Islet precursor cell (in vitro differentiated cells): Measurements from ENCODE around the gene AFTPH.
A peak's percentile ranks its signal among the peaks of the same experiment; 100 is the strongest.

ENCODE experiments used
- DNase-seq: peaks from one replicate; pipeline ENCODE4 v3.0.0-alpha.2; 2018

Gene AFTPH

DNA sequence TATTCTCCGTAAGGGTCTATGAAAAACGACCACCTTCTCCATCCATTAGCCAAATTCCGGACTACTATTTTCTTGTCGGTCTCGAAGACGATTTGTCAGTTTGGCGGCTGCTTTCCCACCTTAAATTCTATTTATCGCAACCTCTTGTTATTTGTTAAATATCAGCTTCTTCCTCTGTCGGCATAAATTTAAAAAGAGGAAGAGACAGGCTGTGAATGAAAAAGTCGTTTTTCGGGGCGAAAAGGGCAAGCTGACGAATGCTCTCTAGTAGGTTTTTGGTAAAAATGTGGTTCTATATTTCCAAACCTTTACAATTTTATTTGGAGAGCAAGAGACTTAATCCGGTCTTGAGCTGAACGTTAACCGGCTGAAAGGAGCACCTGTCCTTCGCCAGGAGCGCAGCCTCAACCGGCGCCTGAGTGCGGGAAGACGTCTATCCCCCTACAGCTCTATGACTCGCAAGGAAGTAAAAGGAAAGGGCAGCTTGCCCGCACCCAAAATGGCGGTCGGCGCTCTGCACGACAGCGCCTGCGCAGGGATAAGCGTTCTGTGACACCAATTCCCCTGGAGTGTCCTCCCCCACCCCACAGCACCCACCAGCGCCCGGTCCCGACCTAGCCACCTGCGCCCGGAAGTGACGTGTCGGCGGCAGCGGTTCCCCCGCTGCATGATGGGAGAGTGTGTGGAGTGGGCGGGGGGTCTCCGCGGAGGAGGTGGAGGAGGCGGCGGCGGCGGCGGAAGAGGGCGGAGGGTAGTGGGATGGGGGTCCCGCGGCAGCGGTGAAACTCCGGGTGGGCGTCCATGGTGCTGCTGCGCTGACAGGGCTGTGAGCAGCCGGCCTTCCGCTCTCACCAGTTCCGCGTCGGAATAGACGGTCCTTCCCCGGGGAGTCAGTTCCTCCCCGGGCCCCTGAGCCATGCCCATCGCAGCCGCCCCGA, at the start of gene AFTPH:
Gene AFTPH (plus strand): TSS at position 663 of the 938 bp plus-strand sequence. CDS start 27,147 bp downstream, outside the sequence.
- DNase-seq, result peak; percentile 100

DNA sequence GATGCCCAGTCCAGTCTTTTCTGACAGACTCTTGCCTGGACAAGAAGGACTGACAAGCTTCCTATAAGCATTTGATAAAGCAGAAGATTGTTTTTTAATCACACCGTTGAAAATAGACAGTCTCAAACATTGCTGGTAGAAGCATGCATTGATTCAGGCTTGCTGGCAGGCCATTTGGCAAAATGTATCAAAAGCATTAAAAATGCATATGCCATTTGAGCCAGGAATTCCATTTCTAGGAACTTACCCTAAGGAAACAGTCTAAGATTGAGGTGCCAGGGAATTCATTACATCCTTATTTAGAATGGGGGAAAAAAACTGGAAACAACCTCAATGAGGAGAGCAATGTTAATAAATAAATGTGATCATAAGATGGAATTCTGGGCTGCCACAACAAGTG, 49.5 kb upstream of the AFTPH start:
- no peak for DNase-seq

- no peak for DNase-seq
Observed at GRCh38 chr2:64477037-64477436, 47.1 kb upstream of the AFTPH start.

- no peak for DNase-seq
Observed at GRCh38 chr2:64477979-64478378, 46.1 kb upstream of the AFTPH start.

GRCh38 chr2:64478502-64479230, 45.5 kb upstream of the AFTPH start:
- DNase-seq, result no peak

DNA sequence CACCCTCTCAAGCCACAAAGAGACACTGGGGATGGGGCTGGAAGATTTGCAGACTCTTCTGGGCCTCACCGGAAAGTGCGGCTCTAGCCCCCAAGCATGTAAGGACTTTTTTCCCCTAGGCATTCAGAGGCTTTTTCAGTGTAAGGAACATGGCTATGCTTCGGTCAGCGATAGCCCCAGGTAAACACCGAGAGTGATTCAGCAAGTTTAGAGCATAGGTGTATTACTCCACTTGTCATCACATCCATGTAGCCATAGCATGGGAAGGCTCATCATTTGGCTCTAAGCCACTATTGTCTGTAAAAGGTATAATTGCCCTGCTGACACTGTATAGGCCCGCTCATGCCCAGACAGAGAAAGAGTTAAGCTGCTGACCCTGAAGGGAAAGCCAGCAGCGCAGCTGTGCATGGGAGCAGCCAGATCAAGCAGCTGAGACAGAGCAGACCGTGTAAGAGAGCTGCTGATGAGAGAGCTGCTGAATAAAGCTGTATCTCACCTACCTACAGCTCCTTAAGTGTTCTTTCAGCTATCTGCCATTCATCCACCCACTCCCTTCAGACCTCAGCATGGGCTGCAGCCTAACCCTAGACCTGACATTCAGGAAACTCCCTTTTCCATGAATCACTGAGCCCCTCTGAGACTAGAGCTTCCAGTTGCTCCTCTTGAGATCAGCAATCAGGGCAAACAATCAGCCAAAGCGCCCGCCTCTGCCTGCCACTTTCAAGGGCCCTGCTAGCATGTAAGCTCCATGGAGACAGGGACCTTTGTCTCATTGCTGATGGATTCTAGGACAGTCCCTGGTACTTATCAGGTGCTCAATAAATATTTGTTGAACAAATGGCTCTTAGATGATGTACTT, 44.6 kb upstream of the AFTPH start:
- no peak for DNase-seq

GRCh38 chr2:64481665-64482064, 42.5 kb upstream of the AFTPH start:
- DNase-seq, result no peak

DNA sequence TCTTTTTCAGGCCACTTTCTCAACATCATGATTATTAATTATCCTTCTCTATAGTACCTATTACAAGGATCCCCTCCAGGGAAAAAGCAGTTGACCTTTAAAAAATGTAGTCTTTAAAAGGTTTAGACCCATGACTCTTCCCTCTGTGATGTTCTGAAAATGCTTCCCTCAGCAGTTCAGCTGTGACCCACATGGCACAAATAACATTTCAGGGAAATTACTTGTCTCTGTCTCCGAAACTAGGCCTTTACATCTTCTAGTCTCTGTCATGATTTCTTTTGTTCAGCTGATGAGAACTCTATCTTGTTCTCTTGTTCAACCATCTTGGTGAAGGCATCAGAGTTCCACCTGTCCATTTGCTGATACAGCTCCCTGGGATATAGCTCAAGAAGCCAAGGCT, 41.9 kb upstream of the AFTPH start:
- DNase-seq, result no peak

DNA sequence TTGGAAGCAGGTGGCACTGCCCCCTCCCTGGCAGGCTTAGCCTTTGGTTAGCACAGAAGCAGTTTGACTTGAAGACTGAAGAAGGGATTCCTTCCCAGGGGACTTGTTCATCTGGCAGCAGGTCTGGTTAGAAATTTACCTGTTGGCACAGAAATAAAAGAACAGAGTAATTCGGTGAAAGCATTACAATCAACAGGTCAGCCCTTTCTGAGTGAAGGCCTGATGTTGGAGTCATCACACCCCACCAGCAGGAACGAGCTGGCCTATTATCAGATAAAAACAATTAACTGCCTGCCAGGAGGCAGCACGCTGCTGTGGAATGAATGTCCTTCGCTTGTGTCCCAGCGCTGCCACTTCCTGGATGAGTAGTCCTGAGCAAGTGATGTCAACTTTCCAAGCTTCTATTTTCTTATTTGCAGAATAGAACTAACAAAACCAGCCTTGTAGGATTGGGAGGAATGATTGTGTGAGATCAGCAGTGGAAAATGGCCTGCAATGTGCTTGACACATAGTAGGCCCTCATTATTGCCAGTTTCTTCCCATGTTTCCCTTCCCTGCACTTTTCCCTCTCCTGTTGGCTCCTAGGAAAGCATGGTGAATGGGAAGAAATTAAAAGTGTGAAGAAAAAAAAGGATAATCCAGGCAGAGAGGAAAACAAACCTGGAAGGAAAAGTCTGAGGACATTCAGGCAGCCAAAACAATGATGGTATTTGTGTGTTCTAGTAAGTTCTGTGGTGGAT, 41.2 kb upstream of the AFTPH start:
- DNase-seq, result peak; percentile 88

DNA sequence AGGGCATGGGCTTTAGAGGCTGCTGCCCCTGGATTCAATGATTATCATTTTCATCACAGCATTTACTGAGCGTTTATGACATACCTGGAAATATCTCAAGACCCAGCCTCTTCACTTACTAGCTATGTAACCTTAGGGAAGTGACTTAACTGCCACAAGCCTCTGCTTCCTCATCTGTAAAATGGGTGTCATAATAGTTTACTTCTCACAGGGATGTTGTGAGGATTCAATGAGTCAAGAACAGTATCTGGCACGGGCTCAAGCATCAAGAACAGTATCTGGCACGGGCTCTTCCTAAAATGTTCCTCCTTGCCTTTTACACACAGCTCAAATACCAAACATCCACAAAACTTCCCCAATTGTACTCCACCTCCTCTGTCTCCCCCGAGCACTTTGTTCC, 38.8 kb upstream of the AFTPH start:
- no peak for DNase-seq

- DNase-seq, result no peak
Observed at GRCh38 chr2:64485961-64486360, 38.2 kb upstream of the AFTPH start.

- peak; percentile 50 for DNase-seq
Observed at GRCh38 chr2:64487256-64488049, 36.7 kb upstream of the AFTPH start.

DNA sequence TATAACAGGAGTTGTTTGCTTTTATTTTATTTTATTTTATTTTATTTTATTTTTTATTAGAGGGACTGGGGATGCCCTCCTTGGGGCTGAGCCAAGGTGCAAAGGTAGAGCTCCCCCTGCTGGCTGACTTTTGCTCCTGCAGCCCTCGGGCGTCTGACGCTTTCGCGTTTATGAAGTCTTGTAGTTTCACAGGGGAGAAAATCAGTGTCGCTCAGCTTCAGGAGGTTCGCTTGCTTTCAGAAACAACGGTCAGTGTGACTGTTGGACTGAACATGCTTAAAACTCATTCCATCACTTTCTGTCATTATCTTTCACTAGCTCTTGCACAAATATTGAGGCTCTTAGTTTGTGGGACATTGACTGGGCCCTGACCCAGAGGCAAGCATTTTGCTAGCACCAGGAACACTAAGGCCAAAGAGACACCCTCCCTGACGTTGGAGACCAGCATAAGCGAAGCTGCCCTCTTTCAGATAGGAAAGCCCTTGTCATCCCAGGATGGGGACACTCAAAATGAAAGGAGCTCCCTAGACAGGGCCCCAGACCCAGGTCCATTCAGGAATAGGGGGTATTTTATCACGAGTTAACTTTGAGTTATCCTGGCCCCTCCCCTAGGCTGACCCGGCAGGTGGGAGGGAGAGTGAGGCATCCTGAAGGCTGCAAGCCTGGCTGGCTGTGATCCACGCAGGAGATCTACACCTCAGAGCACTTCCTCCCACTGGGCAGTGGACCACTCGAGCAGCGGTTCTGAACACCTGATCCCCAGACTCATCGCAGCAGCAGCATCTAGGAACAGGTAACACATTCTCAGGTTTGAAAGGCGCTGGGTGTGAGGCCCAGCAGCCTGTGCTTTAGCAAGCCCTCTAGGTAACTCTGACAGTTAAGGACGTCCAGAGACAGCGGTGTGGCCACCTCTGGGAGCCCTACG, 35.8 kb upstream of the AFTPH start:
- DNase-seq, result peak; percentile 84

DNA sequence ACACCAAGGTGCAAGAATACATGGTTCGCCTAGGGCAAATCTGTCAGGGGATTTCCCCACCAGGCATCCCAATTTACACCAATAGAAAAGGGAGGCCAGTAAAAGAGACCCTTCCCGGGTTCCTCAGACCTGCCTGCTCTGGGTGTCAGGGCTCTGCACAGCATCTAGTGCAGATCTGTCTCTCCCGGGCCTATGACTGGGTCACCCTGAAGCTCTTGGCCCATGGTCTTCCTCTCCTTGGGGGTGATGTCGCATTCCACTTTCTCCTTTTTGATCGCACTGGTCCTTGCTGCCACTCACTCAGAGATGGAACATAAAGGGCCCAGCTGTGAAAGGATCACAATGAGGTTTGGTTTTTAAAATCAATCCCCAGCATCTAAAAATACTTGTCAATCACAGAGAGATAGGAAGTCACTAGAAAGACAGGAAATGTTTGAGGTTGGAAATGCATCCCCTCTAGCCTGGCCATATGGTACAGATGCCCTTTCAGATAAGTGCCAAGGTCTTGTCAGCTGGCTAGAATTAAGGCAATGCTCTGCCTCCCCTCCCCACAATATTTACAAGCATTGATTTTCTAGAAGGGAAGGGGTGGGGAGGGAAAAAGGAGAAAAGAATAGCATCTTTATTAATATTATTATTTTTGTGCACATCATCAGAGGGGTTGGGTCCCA, 34.9 kb upstream of the AFTPH start:
- no peak for DNase-seq

DNA sequence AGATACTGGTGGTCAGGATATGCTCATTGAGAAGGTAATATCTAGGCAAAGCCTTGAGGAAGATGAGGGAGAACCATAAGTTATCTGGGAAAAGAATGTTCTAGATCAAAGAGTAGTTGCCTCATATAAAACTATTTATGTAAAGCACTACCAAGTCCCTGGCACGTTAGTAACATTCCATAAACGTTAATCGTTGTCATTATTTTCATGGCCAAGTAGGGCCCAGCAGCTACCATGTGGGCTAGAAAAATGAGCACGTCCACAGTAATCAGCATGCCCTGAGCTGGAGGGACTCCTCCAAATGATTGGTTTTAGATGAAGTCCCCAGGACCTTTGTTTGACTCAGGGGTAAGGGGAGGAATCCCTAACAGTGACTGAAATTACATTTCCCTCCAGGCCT, 32.7 kb upstream of the AFTPH start:
- DNase-seq, result no peak

DNA sequence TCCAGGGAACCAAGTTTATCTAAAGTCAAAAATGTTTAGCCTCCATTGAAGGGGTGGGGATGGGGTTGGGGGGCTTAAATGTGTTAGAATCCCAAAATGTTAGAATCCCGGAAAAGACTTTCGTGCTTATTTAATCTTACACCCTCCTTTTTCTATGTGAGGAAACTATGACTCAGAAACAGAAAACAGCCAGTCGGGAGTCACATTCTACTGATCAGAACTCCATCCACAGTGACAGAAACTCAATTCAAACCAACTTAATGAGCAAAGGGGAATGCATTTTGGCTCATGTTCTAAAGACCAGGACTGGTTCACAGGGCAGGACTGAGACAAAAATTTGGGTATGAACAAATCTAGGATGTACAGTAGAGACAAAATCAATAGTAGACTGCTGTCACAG, 31.9 kb upstream of the AFTPH start:
- DNase-seq, result no peak

- no peak for DNase-seq
Observed at GRCh38 chr2:64492821-64493220, 31.3 kb upstream of the AFTPH start.

DNA sequence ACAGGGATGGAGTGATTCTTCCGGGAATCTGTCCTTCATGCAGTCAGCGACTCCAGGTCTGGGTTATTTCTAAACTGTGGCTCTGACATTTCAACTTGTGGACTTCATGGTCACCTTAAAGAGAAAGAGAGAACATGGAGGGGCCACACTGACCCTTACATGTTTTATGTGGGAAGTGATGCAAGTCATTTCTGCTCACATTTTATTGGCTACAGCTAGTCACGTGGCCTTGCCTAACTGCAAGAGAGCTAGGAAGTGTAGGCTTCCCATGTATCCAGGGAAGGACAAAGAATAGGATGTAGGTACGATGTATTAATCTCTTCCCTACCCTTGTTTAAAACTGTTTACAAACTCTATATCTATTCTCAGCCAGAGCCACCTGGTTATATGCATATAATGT, 30.3 kb upstream of the AFTPH start:
- no peak for DNase-seq

DNA sequence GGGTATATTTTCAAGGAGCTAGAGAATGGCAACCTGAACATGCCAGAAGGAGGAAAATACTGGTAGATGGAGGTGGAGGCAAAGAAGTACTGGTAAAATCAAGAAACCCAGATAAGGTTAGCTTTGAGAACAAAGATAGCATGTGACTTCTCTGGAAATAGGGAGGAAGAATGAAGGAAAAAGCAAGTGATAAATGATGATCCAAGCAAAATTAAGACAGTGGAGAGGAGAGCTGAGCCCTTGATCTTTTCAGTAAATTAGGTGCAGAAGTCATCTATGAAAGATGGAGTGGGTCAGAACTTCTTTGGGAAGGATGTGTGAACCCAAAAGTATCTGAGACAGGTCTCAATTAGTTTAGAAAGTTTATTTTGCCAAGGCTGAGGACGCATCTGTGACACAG, 25.7 kb upstream of the AFTPH start:
- no peak for DNase-seq

DNA sequence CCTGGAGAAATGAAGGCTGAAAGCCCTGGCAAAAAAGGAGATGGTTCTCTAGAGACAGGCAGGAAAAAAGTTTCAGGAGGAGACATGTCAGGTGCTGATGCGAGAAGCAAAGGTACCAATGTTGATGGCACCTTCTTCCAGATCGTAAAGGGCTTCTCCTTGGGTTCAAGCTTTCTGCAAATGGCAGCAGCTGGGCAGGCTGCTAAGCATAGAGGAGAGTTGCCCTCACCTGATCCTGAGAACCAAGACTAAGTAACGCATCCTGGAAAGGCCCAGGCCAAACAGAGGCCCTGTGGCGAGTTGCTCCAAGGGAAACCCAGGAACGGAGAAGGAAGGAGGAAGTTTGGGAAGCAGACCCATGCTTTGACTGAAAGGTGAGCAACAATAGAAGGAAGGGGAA, 23.6 kb upstream of the AFTPH start:
- no peak for DNase-seq
